Measurements from ENCODE around the gene CYB5A. TPM values are rescaled to one million over a fixed set of nuclear protein-coding genes. Genes with fewer than 3 reads are reported as not detected.
A peak's percentile ranks its signal among the peaks of the same experiment; 100 is the strongest.
"Not testable (repeated sequence)": the region's sequence is repeated elsewhere in the genome, so short reads cannot be mapped to it uniquely, and the experiment has no call there.

Gene CYB5A
- total and polyA plus RNA-seq, 4 donors: 33.2 to 276 (median 67.2) TPM

DNA sequence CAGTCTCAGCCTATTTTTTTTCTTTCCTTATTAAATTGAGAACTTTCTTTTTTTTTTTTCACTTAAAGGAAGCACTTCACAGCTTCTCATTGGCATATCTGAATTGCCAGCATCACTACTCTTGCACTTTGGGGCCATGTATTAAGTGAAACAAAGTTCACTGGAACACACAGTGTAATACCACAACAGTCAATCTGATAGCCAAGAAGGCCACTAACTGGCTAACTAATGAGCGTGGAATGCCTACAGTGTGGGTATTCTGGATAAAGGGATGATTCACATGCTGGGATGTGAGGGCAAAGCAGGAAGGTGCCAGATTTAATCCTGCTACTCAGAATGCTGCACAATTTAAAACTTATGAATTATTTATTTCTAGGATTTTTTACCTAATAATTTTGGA lies 12.2 kb upstream of the CYB5A start:
- no peak for DNase-seq
- Histone ChIP-seq H3K9me3 (ENCODE audit: control insufficient read depth, low read length) (no peaks in the 10 kb centered on the region), H3K36me3 (ENCODE audit: control insufficient read depth in 1 of 2, insufficient read depth in 2 of 2, low read length in 1 of 2) (no peaks in the 10 kb centered on the region), H3K27ac (ENCODE audit: low read depth in 1 of 2, low read length in 2 of 2) (no peak overlapping the region), H3K4me3 (ENCODE audit: low read length in 2 of 2) (no peak overlapping the region), H3K27me3 (ENCODE audit: control insufficient read depth in 1 of 2, insufficient read depth in 2 of 2, low read length in 1 of 2) (no peaks in the 10 kb centered on the region), H3K4me1 (ENCODE audit: control insufficient read depth in 1 of 2, insufficient read depth in 2 of 2, low read length in 2 of 2) (no peaks in the 10 kb centered on the region)
- intact Hi-C loops (cut with DNase I): no loop called here
- 81 to 89% methylated on average over 1 of the region's 1 CpG for WGBS, 2 donors
- ATAC-seq (ENCODE audit: low FRiP score): no peak

DNA sequence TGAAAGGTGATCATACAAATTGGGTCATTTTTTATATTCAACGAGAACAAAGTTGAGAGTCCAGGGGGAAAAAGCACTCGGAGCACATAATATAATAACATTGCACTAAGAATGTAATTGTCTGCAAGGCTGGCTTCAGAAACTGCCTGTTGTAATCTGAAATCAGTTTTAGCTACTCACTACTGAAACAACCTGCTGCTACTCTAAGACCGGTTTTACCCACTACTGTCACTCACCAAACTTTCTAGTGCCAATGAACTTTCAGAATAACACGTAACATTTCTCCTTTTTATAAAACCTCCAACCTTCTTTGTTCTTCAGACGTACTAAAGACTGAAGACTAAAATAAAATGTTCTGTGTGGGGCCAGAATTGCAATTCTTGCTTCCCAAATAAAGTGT lies 11.5 kb upstream of the CYB5A start:
- 64 to 71% methylated on average over 5 of the region's 5 CpGs for WGBS, 2 donors
- ATAC-seq (ENCODE audit: low FRiP score) (no peak), DNase-seq (no peak)
- H3K9me3 ChIP-seq (ENCODE audit: control insufficient read depth, low read length): no peaks in the 10 kb centered on the region
- no peak overlapping the region for H3K4me3 ChIP-seq (ENCODE audit: low read length in 2 of 2)
- no peaks in the 10 kb centered on the region for H3K27me3 ChIP-seq (ENCODE audit: control insufficient read depth in 1 of 2, insufficient read depth in 2 of 2, low read length in 1 of 2)
- intact Hi-C loops (cut with DNase I): no loop called here
- H3K27ac ChIP-seq (ENCODE audit: low read depth in 1 of 2, low read length in 2 of 2): no peak overlapping the region
- no peaks in the 10 kb centered on the region for H3K4me1 ChIP-seq (ENCODE audit: control insufficient read depth in 1 of 2, insufficient read depth in 2 of 2, low read length in 2 of 2)
- no peaks in the 10 kb centered on the region for H3K36me3 ChIP-seq (ENCODE audit: control insufficient read depth in 1 of 2, insufficient read depth in 2 of 2, low read length in 1 of 2)

DNA sequence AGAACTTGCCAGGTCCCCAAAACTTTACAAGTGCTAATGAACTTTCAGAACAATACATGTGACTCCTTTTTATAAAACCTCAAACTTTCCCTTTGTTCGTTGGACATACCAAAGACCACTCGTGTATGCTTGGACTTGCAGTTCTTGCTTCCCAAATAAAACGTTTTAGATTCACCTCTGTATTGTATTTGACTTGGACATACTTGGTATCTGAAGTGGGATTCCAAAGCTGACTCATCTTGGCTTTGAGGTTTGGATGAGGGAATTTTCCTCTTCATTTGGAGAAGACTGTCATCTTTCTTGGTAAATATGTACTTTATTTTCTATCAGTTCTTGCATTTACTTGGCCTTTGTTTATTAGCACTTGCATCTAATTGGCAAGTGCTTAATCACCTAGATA lies 8.0 kb upstream of the CYB5A start:
- no peak for ATAC-seq (ENCODE audit: low FRiP score)

DNA sequence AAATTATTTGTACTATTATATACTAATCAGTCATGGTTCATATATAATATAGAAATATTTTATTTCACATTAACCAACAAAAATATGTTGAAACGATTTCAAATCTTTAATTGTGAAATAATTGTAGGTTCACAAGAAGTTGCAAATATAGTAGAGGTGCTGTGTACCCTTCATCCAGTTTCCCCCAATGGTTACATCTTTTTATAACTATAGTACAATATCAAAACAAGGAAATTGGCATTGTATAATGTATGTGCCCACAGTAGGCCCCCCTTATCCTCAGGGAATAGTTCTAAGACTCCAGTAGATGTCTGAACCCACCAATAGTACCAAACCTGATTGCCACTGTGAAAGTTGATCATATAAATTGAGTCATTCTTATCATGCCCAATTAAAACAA lies 7.4 kb upstream of the CYB5A start:
- no peaks in the 10 kb centered on the region for H3K27me3 ChIP-seq (ENCODE audit: control insufficient read depth in 1 of 2, insufficient read depth in 2 of 2, low read length in 1 of 2)
- WGBS, 2 donors: 84 to 93% methylated on average over 1 of the region's 1 CpG
- H3K9me3 ChIP-seq (ENCODE audit: control insufficient read depth, low read length): no peaks in the 10 kb centered on the region
- DNase-seq (no peak), ATAC-seq (ENCODE audit: low FRiP score) (no peak)
- intact Hi-C loops (cut with DNase I): loop anchor here in 1 of 2 donors (10.0 kb wide), 1 partner anchor 154 kb away; the partner anchor contains the start of genes FBXO15 and TIMM21
- H3K36me3 ChIP-seq (ENCODE audit: control insufficient read depth in 1 of 2, insufficient read depth in 2 of 2, low read length in 1 of 2): no peaks in the 10 kb centered on the region
- H3K4me1 ChIP-seq (ENCODE audit: control insufficient read depth in 1 of 2, insufficient read depth in 2 of 2, low read length in 2 of 2): no peaks in the 10 kb centered on the region
- H3K4me3 ChIP-seq (ENCODE audit: low read length in 2 of 2): no peak overlapping the region
- no peak overlapping the region for H3K27ac ChIP-seq (ENCODE audit: low read depth in 1 of 2, low read length in 2 of 2)

More for the DNA sequence above, 8.0 kb upstream of the CYB5A start:
- intact Hi-C loops (cut with DNase I): loop anchor here in 1 of 2 donors (10.0 kb wide), 1 partner anchor 155 kb away; the partner anchor contains the start of genes FBXO15 and TIMM21
- DNase-seq: no peak
- Histone ChIP-seq H3K4me1 (ENCODE audit: control insufficient read depth in 1 of 2, insufficient read depth in 2 of 2, low read length in 2 of 2) (no peaks in the 10 kb centered on the region), H3K27me3 (ENCODE audit: control insufficient read depth in 1 of 2, insufficient read depth in 2 of 2, low read length in 1 of 2) (no peaks in the 10 kb centered on the region), H3K27ac (ENCODE audit: low read depth in 1 of 2, low read length in 2 of 2) (no peak overlapping the region), H3K9me3 (ENCODE audit: control insufficient read depth, low read length) (no peaks in the 10 kb centered on the region), H3K4me3 (ENCODE audit: low read length in 2 of 2) (no peak overlapping the region), H3K36me3 (ENCODE audit: control insufficient read depth in 1 of 2, insufficient read depth in 2 of 2, low read length in 1 of 2) (no peaks in the 10 kb centered on the region)
- 72 to 74% methylated on average over 3 of the region's 3 CpGs for WGBS, 2 donors

GRCh38 chr18:74294526-74294925 lies 2.8 kb upstream of the CYB5A start:
- no peak for ATAC-seq (ENCODE audit: low FRiP score)
- Histone ChIP-seq H3K4me3 (ENCODE audit: low read length in 2 of 2) (no peak overlapping the region), H3K4me1 (ENCODE audit: control insufficient read depth in 1 of 2, insufficient read depth in 2 of 2, low read length in 2 of 2) (no peaks in the 10 kb centered on the region), H3K36me3 (ENCODE audit: control insufficient read depth in 1 of 2, insufficient read depth in 2 of 2, low read length in 1 of 2) (no peaks in the 10 kb centered on the region), H3K9me3 (ENCODE audit: control insufficient read depth, low read length) (no peaks in the 10 kb centered on the region), H3K27me3 (ENCODE audit: control insufficient read depth in 1 of 2, insufficient read depth in 2 of 2, low read length in 1 of 2) (no peaks in the 10 kb centered on the region), H3K27ac (ENCODE audit: low read depth in 1 of 2, low read length in 2 of 2) (no peak overlapping the region)
- WGBS, 2 donors: 89 to 93% methylated on average over 8 of the region's 8 CpGs
- intact Hi-C loops (cut with DNase I): loop anchor here (5.0 to 10.0 kb wide), 3 partner anchors 150 to 303 kb away; partner anchors contain the start of genes CNDP2 (in 1 of the 2), FBXO15 (in 1 of the 2), TIMM21 (in 1 of the 2) and ZNF407 (in 1 of the 2)
- DNase-seq: no peak

DNA sequence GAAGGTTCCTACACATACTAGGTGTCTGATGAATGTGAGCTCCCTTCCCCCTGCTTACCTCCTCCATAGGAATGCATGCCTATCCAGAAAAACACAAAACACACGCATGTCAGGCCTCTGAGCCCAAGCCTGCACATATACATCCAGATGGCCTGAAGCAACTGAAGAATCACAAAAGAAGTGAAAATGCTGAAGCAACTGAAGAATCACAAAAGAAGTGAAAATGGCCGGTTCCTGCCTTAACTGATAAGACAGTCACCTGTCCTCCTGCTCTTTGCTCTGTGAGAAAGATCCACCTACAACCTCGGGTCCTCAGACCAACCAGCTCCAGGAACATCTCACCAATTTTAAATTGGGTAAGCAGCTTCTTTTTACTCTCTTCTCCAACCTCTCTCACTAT lies 1.2 kb upstream of the CYB5A start:
- intact Hi-C loops (cut with DNase I): loop anchor here (1.0 to 10.0 kb wide), 4 partner anchors 148 to 304 kb away; partner anchors contain the start of genes CNDP2 (in 2 of the 2), FBXO15 (in 1 of the 2), TIMM21 (in 1 of the 2) and ZNF407 (in 1 of the 2)

GRCh38 chr18:74292541-74292858 lies 737 bp upstream of the CYB5A start:
- Histone ChIP-seq H3K9me3 (ENCODE audit: control insufficient read depth, low read length) (no peaks in the 10 kb centered on the region), H3K4me3 (ENCODE audit: low read length in 2 of 2) (peak overlapping the region; percentile 53 to 66), H3K27me3 (ENCODE audit: control insufficient read depth in 1 of 2, insufficient read depth in 2 of 2, low read length in 1 of 2) (no peaks in the 10 kb centered on the region), H3K36me3 (ENCODE audit: control insufficient read depth in 1 of 2, insufficient read depth in 2 of 2, low read length in 1 of 2) (no peaks in the 10 kb centered on the region), H3K4me1 (ENCODE audit: control insufficient read depth in 1 of 2, insufficient read depth in 2 of 2, low read length in 2 of 2) (peaks cover 0 to 2% of the 10 kb centered on the region in 2 donors), H3K27ac (ENCODE audit: low read depth in 1 of 2, low read length in 2 of 2) (peak overlapping the region in 1 of 2 donors; percentile 13)
- intact Hi-C loops (cut with DNase I): loop anchor here (1.0 to 10.0 kb wide), 4 partner anchors 148 to 305 kb away; partner anchors contain the start of genes CNDP2 (in 2 of the 2), FBXO15 (in 1 of the 2), TIMM21 (in 1 of the 2) and ZNF407 (in 1 of the 2)
- DNase-seq (no peak), ATAC-seq (ENCODE audit: low FRiP score) (no peak)
- 3 to 10% methylated on average over 4 of the region's 4 CpGs for WGBS, 2 donors

More for the DNA sequence above, 1.2 kb upstream of the CYB5A start:
- not testable (repeated sequence) for ATAC-seq (ENCODE audit: low FRiP score); H3K4me3 ChIP-seq (ENCODE audit: low read length in 2 of 2); H3K9me3 ChIP-seq (ENCODE audit: control insufficient read depth, low read length); H3K36me3 ChIP-seq (ENCODE audit: control insufficient read depth in 1 of 2, insufficient read depth in 2 of 2, low read length in 1 of 2); DNase-seq; H3K27ac ChIP-seq (ENCODE audit: low read depth in 1 of 2, low read length in 2 of 2); H3K4me1 ChIP-seq (ENCODE audit: control insufficient read depth in 1 of 2, insufficient read depth in 2 of 2, low read length in 2 of 2); H3K27me3 ChIP-seq (ENCODE audit: control insufficient read depth in 1 of 2, insufficient read depth in 2 of 2, low read length in 1 of 2)
- 95 to 98% methylated on average over 3 of the region's 3 CpGs for WGBS, 2 donors

- no peaks in the 10 kb centered on the region for H3K9me3 ChIP-seq (ENCODE audit: control insufficient read depth, low read length)
- 0 to 1% methylated on average over 29 to 30 of the region's 30 CpGs for WGBS, 2 donors
- no peak overlapping the region for H3K27ac ChIP-seq (ENCODE audit: low read depth in 1 of 2, low read length in 2 of 2)
- H3K27me3 ChIP-seq (ENCODE audit: control insufficient read depth in 1 of 2, insufficient read depth in 2 of 2, low read length in 1 of 2): no peaks in the 10 kb centered on the region
- H3K4me1 ChIP-seq (ENCODE audit: control insufficient read depth in 1 of 2, insufficient read depth in 2 of 2, low read length in 2 of 2): peaks cover 0 to 2% of the 10 kb centered on the region in 2 donors
- no peak for DNase-seq
- peak overlapping the region; percentile 11 to 58 for H3K4me3 ChIP-seq (ENCODE audit: low read length in 2 of 2)
- intact Hi-C loops (cut with DNase I): loop anchor here (2.0 to 10.0 kb wide), 4 partner anchors 145 to 306 kb away; partner anchors contain the start of genes FBXO15 (in 2 of the 2), CNDP2 (in 1 of the 2), TIMM21 (in 1 of the 2) and ZNF407 (in 1 of the 2)
- ATAC-seq (ENCODE audit: low FRiP score): no peak
- H3K36me3 ChIP-seq (ENCODE audit: control insufficient read depth in 1 of 2, insufficient read depth in 2 of 2, low read length in 1 of 2): no peaks in the 10 kb centered on the region
These were observed 342 bp downstream of the CYB5A start for GRCh38 chr18:74291472-74291770.

- WGBS, 2 donors: 11 to 17% methylated on average over 51 to 57 of the region's 57 CpGs
- peak in 1 of 2 donors; percentile 77 for DNase-seq
These were observed 830 bp downstream of the CYB5A start for GRCh38 chr18:74290794-74291471.

More at GRCh38 chr18:74290794-74291471, 830 bp downstream of the CYB5A start:
- no peaks in the 10 kb centered on the region for H3K27me3 ChIP-seq (ENCODE audit: control insufficient read depth in 1 of 2, insufficient read depth in 2 of 2, low read length in 1 of 2)
- no peaks in the 10 kb centered on the region for H3K9me3 ChIP-seq (ENCODE audit: control insufficient read depth, low read length)
- H3K36me3 ChIP-seq (ENCODE audit: control insufficient read depth in 1 of 2, insufficient read depth in 2 of 2, low read length in 1 of 2): no peaks in the 10 kb centered on the region
- H3K4me3 ChIP-seq (ENCODE audit: low read length in 2 of 2): peak overlapping the region; percentile 11 to 58
- H3K4me1 ChIP-seq (ENCODE audit: control insufficient read depth in 1 of 2, insufficient read depth in 2 of 2, low read length in 2 of 2): peaks cover 0 to 2% of the 10 kb centered on the region in 2 donors
- H3K27ac ChIP-seq (ENCODE audit: low read depth in 1 of 2, low read length in 2 of 2): no peak overlapping the region
- intact Hi-C loops (cut with DNase I): loop anchor here (2.0 to 10.0 kb wide), 4 partner anchors 144 to 306 kb away; partner anchors contain the start of genes FBXO15 (in 2 of the 2), CNDP2 (in 1 of the 2), TIMM21 (in 1 of the 2) and ZNF407 (in 1 of the 2)
- peak; percentile 16 for ATAC-seq (ENCODE audit: low FRiP score)
